Dendritic cell treated with granulocyte-macrophage colony-stimulating factor and Interleukin-4, amounts not matched to agents 40 ng/mL and 50 ng/mL, for 4 days (primary cell): Measurements from ENCODE around the gene GRM1.

ENCODE experiments used
- H3K27ac Mint-ChIP-seq: one replicate; pipeline ENCODE4 v1.8.0; 2022; ENCODE audit warnings: mild to moderate bottlenecking, mixed read lengths
- H3K27me3 Mint-ChIP-seq: one replicate; pipeline ENCODE4 v1.8.0; 2022; ENCODE audit warnings: mild to moderate bottlenecking, mixed read lengths
- H3K36me3 Mint-ChIP-seq: one replicate; pipeline ENCODE4 v1.8.0; 2022; ENCODE audit warnings: low read depth, mixed read lengths
- H3K4me1 Mint-ChIP-seq: one replicate; pipeline ENCODE4 v1.8.0; 2022; ENCODE audit warnings: low read depth, mixed read lengths
- H3K4me3 Mint-ChIP-seq: one replicate; pipeline ENCODE4 v1.8.0; 2022; ENCODE audit warnings: mild to moderate bottlenecking, moderate library complexity, mixed read lengths
- H3K9me3 Mint-ChIP-seq: one replicate; pipeline ENCODE4 v1.8.0; 2022; ENCODE audit warnings: mixed read lengths
- intact Hi-C: fragments of 100-400 bp; cut with micrococcal nuclease; formaldehyde crosslinking; loops from one replicate; pipeline ENCODE4 v1.15.0; 2022

GRM1 gene

DNA sequence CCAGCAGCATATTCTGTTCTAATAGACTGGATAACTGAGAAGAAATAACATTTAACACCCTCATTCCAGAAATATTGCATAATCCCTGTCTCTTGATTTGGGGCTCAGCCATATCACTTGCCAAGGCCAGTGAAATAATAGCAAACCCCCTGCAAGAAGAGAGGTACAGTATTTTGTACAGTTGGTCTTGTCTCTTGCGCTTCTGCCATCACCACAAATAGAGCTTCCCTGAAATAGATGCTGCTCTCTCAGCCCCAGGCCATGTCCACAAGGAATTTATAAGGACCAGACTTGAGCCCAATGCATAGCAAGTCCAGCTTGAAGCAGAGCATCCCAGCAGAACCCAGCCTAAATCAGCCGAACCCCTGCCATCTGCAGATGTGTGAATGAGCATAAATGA is 254.0 kb downstream of the GRM1 start:
- no peaks in the 10 kb centered on the region for H3K27me3 Mint-ChIP-seq
- H3K4me3 Mint-ChIP-seq = no peak overlapping the region
- intact Hi-C loops = no loop called here
- H3K27ac Mint-ChIP-seq = no peak overlapping the region
- H3K9me3 Mint-ChIP-seq = peaks cover 8% of the 10 kb centered on the region
- H3K36me3 Mint-ChIP-seq = no peaks in the 10 kb centered on the region
- peaks cover 18% of the 10 kb centered on the region for H3K4me1 Mint-ChIP-seq

DNA sequence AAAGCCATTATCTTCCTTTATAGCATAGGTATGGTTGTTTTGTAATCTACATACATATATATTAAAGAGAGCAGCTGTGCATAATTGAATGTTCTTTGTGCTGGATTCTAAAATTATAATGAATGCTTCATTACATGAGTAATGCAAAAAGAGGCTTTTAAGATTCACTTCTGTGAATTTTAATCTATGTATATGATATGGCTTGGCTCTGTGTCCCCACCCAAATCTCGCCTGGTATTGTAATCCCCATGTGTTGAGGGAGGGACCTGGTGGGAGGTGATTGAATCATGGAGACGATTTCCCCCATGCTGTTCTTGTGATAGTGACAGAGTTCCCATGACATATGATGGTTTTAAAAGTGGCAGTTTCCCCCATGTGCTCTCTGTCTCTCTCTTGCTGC is 255.4 kb downstream of the GRM1 start:
- Mint-ChIP-seq H3K4me3 (no peak overlapping the region), H3K27ac (no peak overlapping the region), H3K4me1 (peaks cover 22% of the 10 kb centered on the region), H3K27me3 (no peaks in the 10 kb centered on the region), H3K36me3 (no peaks in the 10 kb centered on the region), H3K9me3 (peaks cover 13% of the 10 kb centered on the region)
- intact Hi-C loops = no loop called here

DNA sequence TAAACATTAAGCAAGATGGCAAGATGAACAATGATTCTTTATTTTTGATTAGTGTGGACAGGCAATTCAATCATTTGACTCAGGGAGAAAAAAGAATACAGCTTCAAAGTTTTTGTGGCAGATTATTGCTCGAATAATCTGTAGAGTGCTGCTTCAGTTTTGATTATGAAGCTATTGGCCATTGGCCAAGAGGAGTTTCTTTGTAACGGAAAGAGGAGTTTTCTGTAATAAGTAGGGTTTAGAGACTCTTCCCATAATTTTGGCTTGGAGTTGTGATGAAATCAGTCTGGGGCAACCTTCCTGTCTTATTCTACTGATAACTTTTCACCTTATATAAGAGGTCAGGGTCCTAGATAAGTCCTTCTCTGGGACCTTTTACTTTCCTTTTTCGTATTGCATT is 258.1 kb downstream of the GRM1 start:
- Mint-ChIP-seq H3K36me3 (no peaks in the 10 kb centered on the region), H3K4me1 (peaks cover 39% of the 10 kb centered on the region), H3K27ac (no peak overlapping the region), H3K9me3 (peaks cover 13% of the 10 kb centered on the region), H3K27me3 (no peaks in the 10 kb centered on the region), H3K4me3 (no peak overlapping the region)
- intact Hi-C loops = no loop called here

DNA sequence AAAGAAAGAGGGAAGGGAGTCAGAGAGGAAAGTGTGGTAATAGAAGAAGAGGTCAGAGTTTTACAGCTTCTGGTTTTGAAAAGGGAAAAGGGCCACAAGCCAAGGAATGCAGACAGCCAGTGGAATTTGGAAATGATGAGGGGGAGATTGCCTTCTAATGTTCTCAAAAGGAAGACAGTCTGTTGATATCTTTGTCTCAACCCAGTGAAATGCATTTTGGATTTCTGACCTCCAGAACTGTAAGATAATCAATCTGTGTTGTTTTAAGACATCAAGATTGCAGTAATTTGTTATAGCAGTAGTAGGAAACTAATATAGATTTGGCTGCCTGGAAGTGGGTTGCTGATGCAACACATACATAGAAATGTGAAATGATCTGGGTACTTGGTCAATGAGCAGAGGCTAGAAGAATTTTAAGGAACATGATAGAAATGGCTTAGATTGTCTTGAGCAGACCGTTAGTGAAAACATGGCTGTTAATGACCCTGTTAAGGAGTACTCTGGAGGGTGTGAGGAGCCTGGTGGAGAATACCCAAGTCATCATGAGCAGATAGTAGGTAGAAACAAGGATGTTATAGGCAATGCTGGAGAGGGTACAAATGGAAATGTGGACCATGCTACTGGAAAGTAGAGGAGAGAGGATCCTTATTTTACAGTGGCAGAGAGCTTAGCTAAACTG is 259.0 kb downstream of the GRM1 start:
- peaks cover 35% of the 10 kb centered on the region for H3K4me1 Mint-ChIP-seq
- no peaks in the 10 kb centered on the region for H3K36me3 Mint-ChIP-seq
- H3K9me3 Mint-ChIP-seq = peaks cover 13% of the 10 kb centered on the region
- H3K27ac Mint-ChIP-seq = no peak overlapping the region
- no peaks in the 10 kb centered on the region for H3K27me3 Mint-ChIP-seq
- intact Hi-C loops = no loop called here
- H3K4me3 Mint-ChIP-seq = no peak overlapping the region

DNA sequence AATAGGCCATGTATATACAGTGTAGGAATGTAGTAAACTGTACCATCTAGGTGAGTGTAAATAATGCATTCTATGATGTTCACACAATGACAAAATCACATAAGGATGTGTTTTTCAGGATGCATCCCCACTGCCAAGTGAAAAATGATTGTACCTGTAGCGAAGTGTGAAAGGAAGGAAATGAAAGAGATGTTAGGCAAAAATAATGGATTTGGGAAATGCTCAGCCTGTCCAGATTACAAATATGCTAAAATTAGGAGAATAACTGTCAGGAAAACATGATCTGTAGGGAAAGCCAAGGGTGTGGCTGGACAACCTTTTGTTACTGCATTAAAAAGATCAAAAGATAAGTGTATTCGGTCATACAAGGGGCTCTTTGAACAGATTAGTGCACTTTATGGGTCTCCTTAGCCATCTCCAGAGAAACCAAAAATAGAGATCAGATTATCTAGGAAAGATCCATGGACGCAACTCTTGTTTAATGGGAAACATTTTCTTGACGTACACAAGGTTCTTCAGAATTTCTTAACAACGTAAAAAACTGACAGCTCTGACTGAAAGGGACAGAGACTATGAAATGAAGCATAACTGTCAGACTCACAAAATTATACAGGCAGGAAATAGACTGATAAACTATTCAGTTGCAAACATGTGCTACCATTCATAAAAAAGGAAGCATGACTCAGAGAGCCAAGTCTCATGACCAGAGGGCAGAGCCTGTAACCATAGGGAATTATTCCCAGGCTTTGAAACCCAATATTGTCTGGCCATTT is 261.1 kb downstream of the GRM1 start:
- Mint-ChIP-seq H3K36me3 (no peaks in the 10 kb centered on the region), H3K27ac (peak overlapping the region; percentile 59), H3K9me3 (peaks cover 13% of the 10 kb centered on the region), H3K27me3 (no peaks in the 10 kb centered on the region), H3K4me3 (no peak overlapping the region), H3K4me1 (peaks cover 35% of the 10 kb centered on the region)
- intact Hi-C loops = loop anchor here (5.0 kb wide), 2 partner anchors 252 to 412 kb away; partner anchors contain the start of gene RAB32

DNA sequence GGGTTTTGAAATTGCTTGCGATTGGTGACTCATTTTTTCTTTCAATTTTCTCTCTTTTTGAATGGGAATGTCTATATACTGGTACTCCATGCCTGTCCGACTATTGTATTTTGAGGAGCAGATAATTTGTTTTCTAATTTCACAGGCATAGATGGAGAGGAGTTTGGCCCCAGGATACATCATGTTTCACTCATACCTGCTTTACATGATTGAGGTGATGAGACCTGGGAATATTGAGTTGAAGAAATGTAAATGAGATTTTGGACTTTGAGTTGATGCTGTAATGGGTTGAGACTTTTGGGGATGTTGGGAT is 261.7 kb downstream of the GRM1 start:
- H3K27me3 Mint-ChIP-seq = no peaks in the 10 kb centered on the region
- H3K9me3 Mint-ChIP-seq = peaks cover 13% of the 10 kb centered on the region
- intact Hi-C loops = loop anchor here (5.0 kb wide), 2 partner anchors 252 to 412 kb away; partner anchors contain the start of gene RAB32
- H3K27ac Mint-ChIP-seq = peak overlapping the region; percentile 59
- no peak overlapping the region for H3K4me3 Mint-ChIP-seq
- no peaks in the 10 kb centered on the region for H3K36me3 Mint-ChIP-seq
- peaks cover 35% of the 10 kb centered on the region for H3K4me1 Mint-ChIP-seq

DNA sequence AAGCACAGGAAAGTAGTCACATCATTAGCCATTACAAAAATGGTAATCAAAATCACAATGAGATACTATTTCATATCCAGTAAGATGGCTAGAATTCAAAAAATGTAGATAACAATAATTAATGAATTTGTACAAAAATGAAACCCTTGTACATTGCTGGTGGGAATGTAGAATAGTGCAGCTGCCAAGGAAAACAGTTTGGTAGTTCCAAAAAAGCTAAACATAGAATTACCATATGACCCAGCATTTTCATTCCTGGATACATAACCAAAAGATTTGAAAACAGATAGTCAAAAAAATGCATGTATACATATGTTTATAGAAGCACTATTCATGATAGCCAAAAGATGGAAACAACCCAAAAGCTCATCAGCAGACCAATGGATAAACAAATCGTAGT is 263.6 kb downstream of the GRM1 start:
- H3K4me1 Mint-ChIP-seq = peaks cover 28% of the 10 kb centered on the region
- H3K36me3 Mint-ChIP-seq = no peaks in the 10 kb centered on the region
- H3K27ac Mint-ChIP-seq = no peak overlapping the region
- H3K27me3 Mint-ChIP-seq = no peaks in the 10 kb centered on the region
- no peak overlapping the region for H3K4me3 Mint-ChIP-seq
- peaks cover 8% of the 10 kb centered on the region for H3K9me3 Mint-ChIP-seq
- intact Hi-C loops = loop anchor here (5.0 kb wide), 2 partner anchors 250 to 410 kb away; partner anchors contain the start of gene RAB32

DNA sequence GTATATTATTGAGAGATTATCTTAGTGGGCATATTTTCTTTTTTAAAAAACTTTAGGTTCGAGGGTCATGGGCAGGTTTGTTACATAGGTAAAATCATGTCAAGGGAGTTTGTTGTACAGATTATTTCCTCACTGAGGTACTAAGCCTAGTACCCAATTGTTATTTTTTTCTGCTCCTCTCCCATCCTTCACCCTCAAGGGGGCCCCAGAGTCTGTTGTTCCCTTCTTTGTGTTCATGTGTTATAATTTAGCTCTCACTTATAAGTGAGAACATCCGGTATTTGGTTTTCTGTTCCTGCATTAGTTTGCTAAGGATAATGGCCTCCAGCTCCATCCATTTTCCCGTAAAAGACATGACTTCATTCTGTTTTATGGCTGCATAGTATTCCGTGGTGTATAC is 266.8 kb downstream of the GRM1 start:
- Mint-ChIP-seq H3K9me3 (no peaks in the 10 kb centered on the region), H3K27ac (no peak overlapping the region), H3K4me1 (peaks cover 9% of the 10 kb centered on the region), H3K36me3 (no peaks in the 10 kb centered on the region), H3K4me3 (no peak overlapping the region), H3K27me3 (no peaks in the 10 kb centered on the region)
- intact Hi-C loops = no loop called here

DNA sequence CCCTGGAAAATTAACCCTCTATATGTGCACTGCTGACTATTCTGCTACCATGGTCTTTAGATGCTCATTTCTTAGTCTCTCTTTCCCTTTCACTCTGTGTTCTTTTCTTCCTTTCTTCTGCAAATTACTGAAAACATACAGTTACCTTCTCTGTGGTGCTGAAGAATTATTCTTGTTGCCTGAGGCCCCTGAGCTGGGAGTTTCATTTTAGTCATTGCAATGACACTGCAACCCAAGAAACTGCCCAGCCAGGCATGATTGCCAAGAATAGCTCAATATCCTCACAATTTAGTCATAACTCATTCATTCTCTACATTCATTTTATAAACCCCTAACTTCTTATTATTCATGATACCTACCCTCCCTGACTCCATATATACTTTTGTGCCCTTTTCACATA is 269.0 kb downstream of the GRM1 start:
- peaks cover 11% of the 10 kb centered on the region for H3K4me1 Mint-ChIP-seq
- intact Hi-C loops = no loop called here
- no peak overlapping the region for H3K27ac Mint-ChIP-seq
- H3K4me3 Mint-ChIP-seq = no peak overlapping the region
- no peaks in the 10 kb centered on the region for H3K36me3 Mint-ChIP-seq
- no peaks in the 10 kb centered on the region for H3K27me3 Mint-ChIP-seq
- no peaks in the 10 kb centered on the region for H3K9me3 Mint-ChIP-seq

DNA sequence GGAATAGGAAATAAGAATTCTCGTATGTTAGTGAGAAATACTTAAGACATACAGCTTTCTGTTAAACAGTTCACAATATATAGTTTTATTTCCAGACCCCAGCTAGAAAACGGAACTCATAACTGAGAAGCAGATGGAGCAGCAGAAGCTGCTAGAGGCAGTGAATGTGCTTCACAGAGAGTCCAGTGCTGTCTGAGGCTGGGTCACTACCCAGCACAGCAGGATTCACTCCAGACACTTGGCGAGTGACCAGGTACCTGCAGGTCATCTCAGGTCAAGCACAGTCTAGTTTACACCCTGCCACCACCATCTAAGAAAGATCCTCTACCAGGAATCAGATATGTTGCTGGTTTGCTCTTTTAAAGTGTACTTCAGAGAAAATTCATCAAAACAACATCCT is 271.7 kb downstream of the GRM1 start:
- intact Hi-C loops = no loop called here
- Mint-ChIP-seq H3K9me3 (no peaks in the 10 kb centered on the region), H3K27ac (no peak overlapping the region), H3K27me3 (no peaks in the 10 kb centered on the region), H3K4me1 (peaks cover 24% of the 10 kb centered on the region), H3K36me3 (no peaks in the 10 kb centered on the region), H3K4me3 (no peak overlapping the region)

DNA sequence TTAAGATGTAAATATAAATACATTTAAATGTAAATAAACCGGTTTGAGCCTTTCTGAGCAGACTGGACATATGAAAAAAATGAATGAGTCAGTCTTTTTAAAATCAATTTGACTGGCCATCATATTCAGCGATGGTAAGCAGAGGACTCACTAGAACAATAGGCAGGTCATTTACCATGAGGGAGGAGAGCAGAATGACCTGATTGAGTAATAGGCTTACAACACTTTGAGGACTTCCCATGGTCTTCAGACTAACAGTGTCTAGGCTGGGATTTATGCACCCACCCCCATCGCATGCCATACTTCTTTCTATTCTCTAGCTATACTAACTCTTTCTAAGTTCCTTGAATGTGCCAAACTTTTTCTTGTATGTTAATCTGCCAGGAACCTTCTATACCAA is 272.9 kb downstream of the GRM1 start:
- Mint-ChIP-seq H3K27me3 (no peaks in the 10 kb centered on the region), H3K9me3 (no peaks in the 10 kb centered on the region), H3K4me1 (peaks cover 37% of the 10 kb centered on the region), H3K4me3 (no peak overlapping the region), H3K36me3 (no peaks in the 10 kb centered on the region), H3K27ac (no peak overlapping the region)
- intact Hi-C loops = no loop called here

DNA sequence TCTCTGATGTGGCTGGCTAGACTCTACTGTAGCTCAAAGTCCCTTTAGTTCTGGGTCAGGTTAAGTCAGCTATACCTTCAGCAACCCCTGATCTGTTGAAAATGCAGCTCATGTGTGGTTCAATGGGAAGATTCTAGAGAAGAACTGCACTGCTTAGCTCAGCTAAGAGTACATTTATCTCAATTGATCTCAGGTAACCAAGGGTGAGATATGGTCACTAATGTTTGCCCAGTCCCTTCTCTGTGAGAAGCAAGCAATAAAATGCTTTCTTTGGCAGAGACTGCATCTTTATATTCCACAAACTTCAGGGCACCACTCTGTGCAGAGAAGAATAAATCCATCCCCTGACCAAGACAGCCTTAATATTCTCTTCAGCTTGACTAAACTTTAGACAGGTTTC is 274.1 kb downstream of the GRM1 start:
- Mint-ChIP-seq H3K27ac (no peak overlapping the region), H3K27me3 (no peaks in the 10 kb centered on the region), H3K9me3 (no peaks in the 10 kb centered on the region), H3K36me3 (no peaks in the 10 kb centered on the region), H3K4me1 (peaks cover 37% of the 10 kb centered on the region), H3K4me3 (no peak overlapping the region)
- intact Hi-C loops = no loop called here

DNA sequence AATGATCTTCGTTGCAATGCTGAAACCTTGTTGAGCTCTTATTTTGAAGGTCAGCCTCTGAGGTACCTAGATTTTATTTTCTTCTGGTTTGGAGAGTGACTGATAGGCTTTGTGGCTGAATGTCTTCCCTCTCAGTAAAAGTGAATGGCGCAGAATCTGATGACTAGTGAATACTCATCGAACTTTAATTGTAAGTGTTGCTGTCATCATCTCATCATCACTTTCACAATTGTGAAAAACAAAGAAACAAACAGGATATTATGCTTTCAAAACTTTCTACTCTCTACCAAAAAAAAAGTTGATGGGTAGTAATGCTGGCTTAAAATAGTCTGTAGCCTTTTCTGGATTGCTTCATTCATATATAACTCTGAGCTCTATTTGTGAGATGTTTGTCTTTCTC is 275.3 kb downstream of the GRM1 start:
- intact Hi-C loops = no loop called here
- H3K36me3 Mint-ChIP-seq = no peaks in the 10 kb centered on the region
- no peak overlapping the region for H3K4me3 Mint-ChIP-seq
- peak overlapping the region; percentile 43 for H3K27ac Mint-ChIP-seq
- no peaks in the 10 kb centered on the region for H3K27me3 Mint-ChIP-seq
- peaks cover 37% of the 10 kb centered on the region for H3K4me1 Mint-ChIP-seq
- no peaks in the 10 kb centered on the region for H3K9me3 Mint-ChIP-seq

DNA sequence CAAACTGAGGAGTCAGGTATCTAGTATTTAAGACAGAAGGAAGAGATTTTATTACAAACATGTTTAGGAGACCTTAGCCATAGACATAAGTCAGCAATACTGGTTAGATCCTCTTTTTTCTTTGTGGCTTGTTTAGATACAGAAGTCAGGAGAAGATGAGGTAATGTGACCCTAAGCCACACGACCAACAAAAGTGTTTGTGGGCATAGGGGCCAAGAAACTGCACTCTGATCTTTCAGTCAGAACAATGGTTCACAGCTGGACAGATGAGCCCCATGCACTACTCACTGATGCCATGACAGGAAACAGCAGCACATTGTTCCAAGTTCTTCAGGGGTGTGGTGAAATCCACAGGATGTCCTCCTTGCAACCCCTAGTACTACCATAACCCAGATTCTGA is 276.2 kb downstream of the GRM1 start:
- peak overlapping the region; percentile 43 for H3K27ac Mint-ChIP-seq
- no peaks in the 10 kb centered on the region for H3K27me3 Mint-ChIP-seq

More for the DNA sequence above, 276.2 kb downstream of the GRM1 start:
- no peaks in the 10 kb centered on the region for H3K36me3 Mint-ChIP-seq
- intact Hi-C loops = loop anchor here (5.0 kb wide), 1 partner anchor 52 kb away; no protein-coding TSS in a partner anchor
- no peaks in the 10 kb centered on the region for H3K9me3 Mint-ChIP-seq
- H3K4me1 Mint-ChIP-seq = peaks cover 37% of the 10 kb centered on the region
- H3K4me3 Mint-ChIP-seq = no peak overlapping the region
